HepG2 (cell line): ENCODE measurements around the gene NAE1. TPM values are rescaled to one million over a fixed set of nuclear protein-coding genes. Genes with fewer than 3 reads are reported as not detected.

ENCODE experiments used
- ARNT ChIP-seq: fragments of 450-650 bp; IDR thresholded peaks from 2 replicates; pipeline ENCODE4 v1.6.1; 2017
- CENPT ChIP-seq: sonication (generic); formaldehyde crosslinking; IDR thresholded peaks from 2 replicates; pipeline ENCODE4 v1.8.0; 2022; ENCODE audit warnings: low read depth, mild to moderate bottlenecking, moderate library complexity, missing genetic modification reagents
- ELF3 ChIP-seq: IDR thresholded peaks from 2 replicates; pipeline ENCODE4 v1.6.1; 2016; ENCODE audit warnings: missing genetic modification reagents, missing compliant biosample characterization
- FOXP1 ChIP-seq, 2 experiments: fragments of 450-650 bp in 1 of 2; IDR thresholded peaks; 2 replicates each; pipeline ENCODE4 v1.6.1; 2017 to 2018; ENCODE audit warnings: antibody characterized with exemption in 1 of 2
- GPBP1L1 ChIP-seq: sonication (generic); formaldehyde crosslinking; IDR thresholded peaks from 2 replicates; pipeline ENCODE4 v1.5.0; 2020; ENCODE audit warnings: mild to moderate bottlenecking, missing genetic modification reagents
- HCFC1 ChIP-seq: fragments of 150-350 bp; IDR thresholded peaks from 2 replicates; pipeline ENCODE4 v1.6.1; 2014; ENCODE audit warnings: low read depth, low read length
- JUN ChIP-seq: sonication (generic); formaldehyde crosslinking; IDR thresholded peaks from 2 replicates; pipeline ENCODE4 v1.4.0; 2020; ENCODE audit warnings: mild to moderate bottlenecking, missing genetic modification reagents
- KDM2A ChIP-seq: sonication (generic); formaldehyde crosslinking; IDR thresholded peaks from 2 replicates; pipeline ENCODE4 v1.4.0; 2020; ENCODE audit warnings: low read depth, missing genetic modification reagents, borderline replicate concordance
- NFKBIZ ChIP-seq: IDR thresholded peaks from 2 replicates; pipeline ENCODE4 v1.6.1; 2018; ENCODE audit warnings: missing genetic modification reagents, missing compliant biosample characterization
- PAWR ChIP-seq: sonication (generic); formaldehyde crosslinking; IDR thresholded peaks from 2 replicates; pipeline ENCODE4 v1.4.0; 2020; ENCODE audit warnings: missing genetic modification reagents, mild to moderate bottlenecking, borderline replicate concordance
- SAP130 ChIP-seq: IDR thresholded peaks from 2 replicates; pipeline ENCODE4 v1.6.1; 2016; ENCODE audit warnings: low read depth
- SETDB1 ChIP-seq: sonication (generic); formaldehyde crosslinking; IDR thresholded peaks from 2 replicates; pipeline ENCODE4 v1.5.1; 2020; ENCODE audit warnings: missing genetic modification reagents, mild to moderate bottlenecking, borderline replicate concordance
- SMAD3 ChIP-seq: sonication (generic); formaldehyde crosslinking; IDR thresholded peaks from 2 replicates; pipeline ENCODE4 v1.4.0; 2020; ENCODE audit warnings: missing genetic modification reagents
- SOX5 ChIP-seq: IDR thresholded peaks from 2 replicates; pipeline ENCODE4 v1.6.1; 2016; ENCODE audit warnings: borderline replicate concordance
- STAG1 ChIP-seq: sonication (generic); formaldehyde crosslinking; IDR thresholded peaks from 2 replicates; pipeline ENCODE4 v1.4.0; 2020; ENCODE audit warnings: missing genetic modification reagents
- TRIM24 ChIP-seq: sonication (generic); formaldehyde crosslinking; IDR thresholded peaks from 2 replicates; pipeline ENCODE4 v1.8.0; 2022; ENCODE audit warnings: mild to moderate bottlenecking, missing genetic modification reagents
- ZBTB8A ChIP-seq: sonication (generic); formaldehyde crosslinking; IDR thresholded peaks from 2 replicates; pipeline ENCODE4 v1.4.0; 2020; ENCODE audit warnings: mild to moderate bottlenecking, low read depth, missing genetic modification reagents, borderline replicate concordance
- ZNF160 ChIP-seq: sonication (generic); formaldehyde crosslinking; IDR thresholded peaks from 2 replicates; pipeline ENCODE4 v1.8.0; 2022; ENCODE audit warnings: mild to moderate bottlenecking, inconsistent platforms, missing genetic modification reagents
- ZNF264 ChIP-seq: sonication (generic); formaldehyde crosslinking; IDR thresholded peaks from 2 replicates; pipeline ENCODE4 v1.4.0; 2020; ENCODE audit warnings: missing genetic modification reagents
- ZNF296 ChIP-seq: sonication (generic); formaldehyde crosslinking; conservative IDR thresholded peaks from 2 replicates; pipeline ENCODE4 v1.5.0; 2020; ENCODE audit warnings: mild to moderate bottlenecking, missing genetic modification reagents
- ZNF33A ChIP-seq: sonication (generic); formaldehyde crosslinking; IDR thresholded peaks from 2 replicates; pipeline ENCODE4 v1.5.1; 2020; ENCODE audit warnings: missing genetic modification reagents, mild to moderate bottlenecking, moderate library complexity, borderline replicate concordance
- ZNF562 ChIP-seq: sonication (generic); formaldehyde crosslinking; IDR thresholded peaks from 2 replicates; pipeline ENCODE4 v1.8.0; 2022; ENCODE audit warnings: missing genetic modification reagents, borderline replicate concordance
- ZNF616 ChIP-seq: sonication (generic); formaldehyde crosslinking; IDR thresholded peaks from 2 replicates; pipeline ENCODE4 v1.5.0; 2020; ENCODE audit warnings: low read depth, mild to moderate bottlenecking, missing genetic modification reagents
- ZNF678 ChIP-seq: sonication (generic); formaldehyde crosslinking; IDR thresholded peaks from 2 replicates; pipeline ENCODE4 v1.4.0; 2020; ENCODE audit warnings: mild to moderate bottlenecking, missing genetic modification reagents
- ZNF749 ChIP-seq: sonication (generic); formaldehyde crosslinking; IDR thresholded peaks from 2 replicates; pipeline ENCODE4 v1.8.0; 2022; ENCODE audit warnings: mild to moderate bottlenecking, missing genetic modification reagents, moderate library complexity, borderline replicate concordance
- ZUFSP ChIP-seq: sonication (generic); formaldehyde crosslinking; IDR thresholded peaks from 2 replicates; pipeline ENCODE4 v1.9.0; 2021; ENCODE audit warnings: missing genetic modification reagents, mild to moderate bottlenecking, borderline replicate concordance
- polyA plus RNA-seq, 8 experiments: library from polyadenylated mRNA; depleted of rRNA in 3 of 8; stranded (reverse) in 7 of 8; unstranded in 1 of 8; fragments of >200 nt; fragmentation: Illumina TruSeq in 4 of 8; extraction: Trizol in 4 of 8; gene quantifications; 2 replicates each; pipeline versions ENCODE4 v1.2.1 to v1.2.3, GENCODE V29; 2011 to 2016; ENCODE audit warnings: low read depth in 4 of 8, missing spikeins in 1 of 8, mixed read lengths in 1 of 8; ENCODE audit not compliant: insufficient read depth in 1 of 8
- total RNA-seq, 5 experiments: library from RNA; depleted of rRNA; stranded (reverse); fragments of >200 nt; fragmentation: Illumina TruSeq; extraction: Trizol; gene quantifications; 2 replicates each; pipeline ENCODE4 v1.2.3, GENCODE V29; 2016; ENCODE audit warnings: low read depth in 1 of 5
- TF ChIP-seq, protein P1 (sequence below): sonication (generic); formaldehyde crosslinking; IDR thresholded peaks from 2 replicates; pipeline ENCODE4 v1.4.0; 2020; ENCODE audit warnings: missing genetic modification reagents, borderline replicate concordance

Gene NAE1
- total and polyA plus RNA-seq, 2 of the 13 experiments (the other 11 are each of a cell fraction or from before 2014, with no cell fraction given) = 95.7 to 206 TPM

GRCh38 chr16:66830422-66831404 lies at the start of gene NAE1 (continued):
- TF ChIP-seq JUN (CRISPR knock-in tag) = no peak
- no peak for TF ChIP-seq ARNT
- TF ChIP-seq ZUFSP (CRISPR knock-in tag) = no peak
- no peak for TF ChIP-seq ZNF296 (CRISPR knock-in tag)
- TF ChIP-seq PAWR = no peak
- TF ChIP-seq ZNF160 = peak; percentile 98
- TF ChIP-seq FOXP1 (IDR thresholded peaks at IDR 0.05) = no peak
- TF ChIP-seq FOXP1 (CRISPR knock-in tag; IDR thresholded peaks at IDR 0.05) = no peak; the same call in 1 of the 2 replicates
- no peak for TF ChIP-seq ZNF33A (CRISPR knock-in tag)
- peak; percentile 97 for TF ChIP-seq KDM2A (CRISPR knock-in tag)
- TF ChIP-seq ZNF562 (CRISPR knock-in tag) = no peak
- no peak for TF ChIP-seq ZBTB8A (CRISPR knock-in tag)
- peak; percentile 43 for TF ChIP-seq ELF3 (CRISPR knock-in tag)
- no peak for TF ChIP-seq GPBP1L1 (CRISPR knock-in tag)
- 0 out of 2 replicates have a peak, but pooled peaks have one; percentile 47 for TF ChIP-seq NFKBIZ (CRISPR knock-in tag)
- TF ChIP-seq SETDB1 (CRISPR knock-in tag) = no peak
- peak; percentile 68 for TF ChIP-seq STAG1 (CRISPR knock-in tag)
- TF ChIP-seq HCFC1 = no peak
- TF ChIP-seq, protein P1, sequence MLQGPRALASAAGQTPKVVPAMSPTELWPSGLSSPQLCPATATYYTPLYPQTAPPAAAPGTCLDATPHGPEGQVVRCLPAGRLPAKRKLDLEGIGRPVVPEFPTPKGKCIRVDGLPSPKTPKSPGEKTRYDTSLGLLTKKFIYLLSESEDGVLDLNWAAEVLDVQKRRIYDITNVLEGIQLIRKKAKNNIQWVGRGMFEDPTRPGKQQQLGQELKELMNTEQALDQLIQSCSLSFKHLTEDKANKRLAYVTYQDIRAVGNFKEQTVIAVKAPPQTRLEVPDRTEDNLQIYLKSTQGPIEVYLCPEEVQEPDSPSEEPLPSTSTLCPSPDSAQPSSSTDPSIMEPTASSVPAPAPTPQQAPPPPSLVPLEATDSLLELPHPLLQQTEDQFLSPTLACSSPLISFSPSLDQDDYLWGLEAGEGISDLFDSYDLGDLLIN (CRISPR knock-in tag) = peak; percentile 98; the same call in 1 of the 2 replicates
- 0 out of 2 replicates have a peak, but pooled peaks have one; percentile 78 for TF ChIP-seq ZNF616 (CRISPR knock-in tag)
- TF ChIP-seq CENPT = no peak
- peak; percentile 90 for TF ChIP-seq ZNF264 (CRISPR knock-in tag)
- TF ChIP-seq ZNF678 (CRISPR knock-in tag) = no peak; the same call in 1 of the 2 replicates
- peak; percentile 88 for TF ChIP-seq SAP130 (CRISPR knock-in tag)
- peak; percentile 72; the same call in 1 of the 2 replicates for TF ChIP-seq ZNF749 (CRISPR knock-in tag)
- no peak for TF ChIP-seq TRIM24
- 0 out of 2 replicates have a peak, but pooled peaks have one; percentile 38 for TF ChIP-seq SMAD3
- TF ChIP-seq SOX5 = no peak; the same call in 1 of the 2 replicates
